H1 (cell line): Measurements from ENCODE around the gene STAG2. TPM values are rescaled to one million over a fixed set of nuclear protein-coding genes. Genes with fewer than 3 reads are reported as not detected.

Experiments used
- CTCF ChIA-PET: fragments of 300-600 bp; sonication (Branson Sonifier 250); formaldehyde crosslinking; loops from one replicate; lab custom pipeline; 2021; ENCODE audit not compliant: partially characterized antibody; lab: Charles Lee
- POLR2A ChIA-PET: fragments of 300-600 bp; sonication (Branson Sonifier 250); formaldehyde crosslinking; loops from one replicate; lab custom pipeline; 2021; ENCODE audit warnings: inconsistent platforms; ENCODE audit not compliant: partially characterized antibody; lab: Charles Lee
- DNase-seq, 2 experiments: peaks; one replicate each; pipeline versions ENCODE4 v3.0.0 to v3.0.0-alpha.2; 2010 to 2022; ENCODE audit warnings: low spot score in 2 of 2, low read depth in 1 of 2, mixed read lengths in 1 of 2
- FAIRE-seq: peaks from 2 replicates; lab custom pipeline; 2011; peaks lifted over from hg19 to GRCh38; lab: Jason Lieb, UNC
- H2AFZ ChIP-seq: 2 replicates; pipeline ENCODE4 v1.8.1; 2012; ENCODE audit warnings: low read length, inconsistent platforms
- H2AK5ac ChIP-seq: 2 replicates; pipeline ENCODE4 v1.6.1; 2013; ENCODE audit warnings: low read depth, low read length
- H2BK120ac ChIP-seq: replicated peaks from 2 replicates; pipeline ENCODE3; 2013; ENCODE audit warnings: low read depth, low read length, inconsistent platforms
- H2BK12ac ChIP-seq: 2 replicates; pipeline ENCODE4 v1.6.1; 2013; ENCODE audit warnings: low read depth, low read length
- H2BK15ac ChIP-seq: 2 replicates; pipeline ENCODE4 v1.6.1; 2013; ENCODE audit warnings: low read length
- H2BK20ac ChIP-seq: 2 replicates; pipeline ENCODE4 v1.6.1; 2013; ENCODE audit warnings: low read length
- H2BK5ac ChIP-seq: 2 replicates; pipeline ENCODE4 v1.6.1; 2013; ENCODE audit warnings: low read depth, low read length
- H3K14ac ChIP-seq: 2 replicates; pipeline ENCODE4 v1.6.1; 2013; ENCODE audit warnings: inconsistent platforms; ENCODE audit not compliant: insufficient read length
- H3K18ac ChIP-seq: 2 replicates; pipeline ENCODE4 v1.6.1; 2013; ENCODE audit warnings: low read length; ENCODE audit errors: extremely low read depth
- H3K23ac ChIP-seq: 2 replicates; pipeline ENCODE4 v1.6.1; 2013; ENCODE audit warnings: inconsistent platforms; ENCODE audit not compliant: insufficient read length
- H3K23me2 ChIP-seq: 2 replicates; pipeline ENCODE4 v1.6.1; 2013; ENCODE audit warnings: low read depth, low read length
- H3K27ac ChIP-seq: 2 replicates; pipeline ENCODE4 v1.6.1; 2011; ENCODE audit warnings: low read depth, low read length, inconsistent platforms
- H3K27me3 ChIP-seq, 4 experiments: replicated peaks in 1 of 4; 1 replicate in 1 of 4; 2 replicates in 3 of 4; pipeline versions ENCODE4 v1.6.1 to v1.8.1; 2011 to 2013; ENCODE audit warnings: low read length in 3 of 4, mild to moderate bottlenecking in 3 of 4, inconsistent platforms in 2 of 4, mixed read lengths in 2 of 4, moderate library complexity in 1 of 4; ENCODE audit not compliant: control insufficient read depth in 3 of 4, insufficient read depth in 3 of 4; ENCODE audit errors: extremely low read depth in 1 of 4
- H3K36me3 ChIP-seq, 4 experiments: 2 replicates each; pipeline versions ENCODE4 v1.6.1 to v1.8.1; 2011 to 2013; ENCODE audit warnings: mild to moderate bottlenecking in 4 of 4, low read length in 3 of 4, moderate library complexity in 2 of 4, control low read depth in 1 of 4, inconsistent platforms in 1 of 4; ENCODE audit not compliant: insufficient read depth in 4 of 4, control insufficient read depth in 2 of 4
- H3K4ac ChIP-seq: replicated peaks from 2 replicates; pipeline ENCODE3; 2013; ENCODE audit warnings: low read length, low read depth, mixed read lengths, inconsistent platforms; ENCODE audit not compliant: insufficient read length
- H3K4me1 ChIP-seq, 4 experiments: replicated peaks in 1 of 4; 1 replicate in 1 of 4; 2 replicates in 3 of 4; pipeline versions ENCODE4 v1.6.1 to v1.8.1; 2011 to 2013; ENCODE audit warnings: low read length in 3 of 4, inconsistent platforms in 2 of 4, mixed read lengths in 1 of 4; ENCODE audit not compliant: insufficient read depth in 4 of 4, control insufficient read depth in 3 of 4
- H3K4me2 ChIP-seq, 2 experiments: 2 replicates each; pipeline versions ENCODE4 v1.6.1 to v1.8.1; 2011 to 2013; ENCODE audit warnings: low read depth in 2 of 2, low read length in 2 of 2, control low read depth in 1 of 2, inconsistent platforms in 1 of 2, mild to moderate bottlenecking in 1 of 2; ENCODE audit not compliant: insufficient read depth in 1 of 2
- H3K4me3 ChIP-seq, 4 experiments: fragments of 200-600, 300-600 bp in 1 of 4; sonication (generic), shearing (Covaris generic), sonication (Bioruptor Twin) in 1 of 4; 2 replicates each; pipeline versions ENCODE4 v1.5.1 to v1.8.1; 2011 to 2016; ENCODE audit warnings: low read length in 4 of 4, low read depth in 3 of 4, control low read depth in 2 of 4, inconsistent platforms in 2 of 4, mild to moderate bottlenecking in 2 of 4, mixed read lengths in 1 of 4, moderate library complexity in 1 of 4; ENCODE audit not compliant: insufficient read depth in 2 of 4; ENCODE audit errors: extremely low read depth in 1 of 4
- H3K56ac ChIP-seq: replicated peaks from 2 replicates; pipeline ENCODE3; 2013; ENCODE audit warnings: low read depth, mild to moderate bottlenecking, mixed read lengths, low read length, inconsistent platforms; ENCODE audit not compliant: insufficient read length
- H3K79me1 ChIP-seq: 2 replicates; pipeline ENCODE4 v1.6.1; 2013; ENCODE audit warnings: low read depth, low read length, control low read depth
- H3K79me2 ChIP-seq, 2 experiments: 2 replicates each; pipeline versions ENCODE4 v1.6.1 to v1.8.1; 2012 to 2013; ENCODE audit warnings: low read length in 2 of 2, mild to moderate bottlenecking in 2 of 2, inconsistent platforms in 1 of 2; ENCODE audit not compliant: insufficient read depth in 2 of 2, control insufficient read depth in 1 of 2
- H3K9ac ChIP-seq, 4 experiments: replicated peaks in 1 of 4; 1 replicate in 1 of 4; 2 replicates in 3 of 4; pipeline versions ENCODE4 v1.6.1 to v1.8.1; 2011 to 2013; ENCODE audit warnings: low read depth in 3 of 4, low read length in 3 of 4, control low read depth in 2 of 4, mild to moderate bottlenecking in 2 of 4, moderate library complexity in 2 of 4, inconsistent platforms in 1 of 4; ENCODE audit errors: extremely low read depth in 1 of 4
- H3K9me3 ChIP-seq, 2 experiments: 2 replicates each; pipeline versions ENCODE4 v1.6.1 to v1.8.1; 2012 to 2013; ENCODE audit warnings: mild to moderate bottlenecking in 2 of 2, moderate library complexity in 2 of 2, control low read depth in 1 of 2, inconsistent platforms in 1 of 2, low read depth in 1 of 2, low read length in 1 of 2, mixed read lengths in 1 of 2; ENCODE audit not compliant: insufficient read depth in 2 of 2
- H4K20me1 ChIP-seq, 2 experiments: replicated peaks in 1 of 2; 2 replicates each; pipeline versions ENCODE3 to v1.8.1; 2011 to 2013; ENCODE audit warnings: inconsistent platforms in 2 of 2, low read length in 2 of 2, mild to moderate bottlenecking in 1 of 2; ENCODE audit not compliant: insufficient read depth in 2 of 2, control insufficient read depth in 1 of 2
- H4K5ac ChIP-seq: 2 replicates; pipeline ENCODE4 v1.6.1; 2013; ENCODE audit warnings: low read length, low read depth, mixed read lengths, inconsistent platforms; ENCODE audit not compliant: insufficient read length
- H4K8ac ChIP-seq: 2 replicates; pipeline ENCODE4 v1.8.0; 2013; ENCODE audit warnings: mild to moderate bottlenecking, moderate library complexity, low read length, inconsistent platforms; ENCODE audit not compliant: insufficient read depth; ENCODE audit errors: extremely low read depth
- H4K91ac ChIP-seq: replicated peaks from 2 replicates; pipeline ENCODE3; 2013; ENCODE audit warnings: low read length, mixed read lengths, inconsistent platforms; ENCODE audit not compliant: insufficient read length
- ASH2L ChIP-seq: fragments of 200-600, 300-600 bp; sonication (generic); IDR thresholded peaks from one replicate; pipeline ENCODE4 v1.7.1; 2017; ENCODE audit warnings: low read length
- CREB1 ChIP-seq: IDR thresholded peaks from 2 replicates; pipeline ENCODE4 v1.6.1; 2012; ENCODE audit warnings: inconsistent platforms
- NRF1 ChIP-seq: IDR thresholded peaks from 2 replicates; pipeline ENCODE4 v1.6.1; 2011; ENCODE audit warnings: mild to moderate bottlenecking, low read depth, low read length, improper control_type of control experiment
- SIN3A ChIP-seq, 2 experiments: IDR thresholded peaks in 1 of 2; conservative IDR thresholded peaks in 1 of 2; 2 replicates each; pipeline ENCODE4 v1.6.1; 2011 to 2012; ENCODE audit warnings: low read length in 2 of 2, improper control_type of control experiment in 1 of 2, low read depth in 1 of 2, mild to moderate bottlenecking in 1 of 2
- SP1 ChIP-seq: IDR thresholded peaks from 2 replicates; pipeline ENCODE4 v1.6.1; 2011; ENCODE audit warnings: low read depth, low read length
- WGBS, 2 experiments: shearing (Covaris generic) in 1 of 2; methylation state at CpG; one replicate each; pipeline versions ENCODE4 v1.1.6 to v1.1.7; 2013 to 2015; ENCODE audit warnings: low lambda C conversion rate in 2 of 2, mixed read lengths in 2 of 2, inconsistent platforms in 1 of 2, low coverage in 1 of 2, missing lambda C conversion rate in 1 of 2; ENCODE audit not compliant: insufficient replicate concordance in 2 of 2, insufficient coverage in 1 of 2, insufficient read length in 1 of 2; ENCODE audit errors: extremely low coverage in 1 of 2, missing lambda C conversion rate in 1 of 2; 5-methylcytosine and 5-hydroxymethylcytosine counted together
- polyA plus RNA-seq, 7 experiments: library from polyadenylated mRNA; depleted of rRNA in 3 of 7; stranded (reverse) in 5 of 7; unstranded in 2 of 7; fragments of >200 nt in 5 of 7; fragments of 200-250 nt in 2 of 7; gene quantifications; 1 replicate in 5 of 7; 2 replicates in 1 of 7; 4 replicates in 1 of 7; pipeline versions ENCODE4 v1.2.1 to v1.2.3, GENCODE V29; 2011 to 2013; ENCODE audit warnings: missing spikeins in 2 of 7, mixed read lengths in 2 of 7
- total RNA-seq: library from RNA; stranded (reverse); fragmentation: NEBNext Ultra II Directional; extraction: Animal tissue kit (Norgen Biotek cat#: 25700); gene quantifications from 2 replicates; pipeline ENCODE4 v1.2.1, GENCODE V29; 2021
- TF ChIP-seq, protein P1 (sequence below): IDR thresholded peaks from 2 replicates; pipeline ENCODE4 v1.6.1; 2012; ENCODE audit warnings: inconsistent platforms

Gene STAG2
- total and polyA plus RNA-seq, 2 of the 8 experiments (the other 6 are each of a cell fraction or from before 2014, with no cell fraction given) = 20.3 to 94.9 TPM

DNA sequence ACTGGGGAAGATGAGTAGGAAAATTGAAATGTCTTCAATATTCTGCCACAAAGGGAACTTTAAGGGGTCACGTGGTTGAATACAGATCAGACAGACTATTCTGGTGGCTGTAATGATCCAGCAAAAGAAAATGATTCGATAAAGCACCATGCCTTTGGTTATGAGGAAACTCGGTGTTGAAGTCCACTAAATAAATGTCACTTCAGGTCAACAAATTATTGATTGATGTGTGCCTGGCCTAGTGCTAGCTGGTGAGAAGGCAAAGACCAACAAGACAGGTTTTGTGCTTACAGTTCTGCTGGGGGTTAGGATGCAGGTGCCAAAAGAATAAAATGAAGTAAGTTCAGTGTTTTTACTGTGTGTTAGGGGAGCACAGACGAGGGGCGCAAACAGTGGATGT, 142.5 kb downstream of the STAG2 start:
- Histone ChIP-seq H4K5ac (no peak overlapping the region), H2BK5ac (no peak overlapping the region), H3K36me3 (peaks cover 0 to 17% (median 1%) of the 10 kb centered on the region in 4 experiments; a peak in 2 of 8 replicates), H3K14ac (no peak overlapping the region), H3K4me1 (no peaks in the 10 kb centered on the region), H3K23ac (no peak overlapping the region), H3K9me3 (no peaks in the 10 kb centered on the region), H3K4me3 (no peak overlapping the region), H2AK5ac (no peak overlapping the region), H3K79me1 (no peaks in the 10 kb centered on the region), H3K18ac (no peak overlapping the region), H2BK120ac (no peak overlapping the region), H4K8ac (no peak overlapping the region), H3K4ac (no peak overlapping the region), H3K79me2 (no peaks in the 10 kb centered on the region), H4K91ac (no peak overlapping the region), H4K20me1 (no peaks in the 10 kb centered on the region), H2AFZ (no peak overlapping the region), H3K23me2 (no peaks in the 10 kb centered on the region), H2BK12ac (no peak overlapping the region), H2BK15ac (no peak overlapping the region), H2BK20ac (no peak overlapping the region), H3K27me3 (no peaks in the 10 kb centered on the region), H3K4me2 (no peak overlapping the region), H3K56ac (no peak overlapping the region), H3K27ac (no peak overlapping the region), H3K9ac (no peak overlapping the region)
- no peak for FAIRE-seq
- DNase-seq = no peak
- CTCF ChIA-PET = no interaction called here
- POLR2A ChIA-PET = interaction anchor here (1.5 kb wide), 1 partner anchor 141 kb away, joined by 4 read pairs; no protein-coding TSS in a partner anchor
- WGBS, 2 experiments = 100% methylated on average over 5 of the region's 5 CpGs; no CpG with 5 or more reads in 1 of the 2 experiments
- TF ChIP-seq ASH2L (no peak), SIN3A (conservative IDR thresholded peaks at IDR 0.05 in 1 of 2, IDR thresholded peaks at IDR 0.05 in 1 of 2; ENCODE audit: low read depth in 1 of 2, low read length in 2 of 2) (no peak), CREB1 (no peak), SP1 (no peak), NRF1 (no peak)
- TF ChIP-seq, protein P1, sequence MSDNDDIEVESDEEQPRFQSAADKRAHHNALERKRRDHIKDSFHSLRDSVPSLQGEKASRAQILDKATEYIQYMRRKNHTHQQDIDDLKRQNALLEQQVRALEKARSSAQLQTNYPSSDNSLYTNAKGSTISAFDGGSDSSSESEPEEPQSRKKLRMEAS = no peak
